ENCODE measurements around the gene WFS1. TPM values are rescaled to one million over a fixed set of nuclear protein-coding genes. Genes with fewer than 3 reads are reported as not detected.

Gene WFS1
- polyA plus RNA-seq, 5 donors, result 28.7 to 44.5 (median 38.5) TPM

DNA sequence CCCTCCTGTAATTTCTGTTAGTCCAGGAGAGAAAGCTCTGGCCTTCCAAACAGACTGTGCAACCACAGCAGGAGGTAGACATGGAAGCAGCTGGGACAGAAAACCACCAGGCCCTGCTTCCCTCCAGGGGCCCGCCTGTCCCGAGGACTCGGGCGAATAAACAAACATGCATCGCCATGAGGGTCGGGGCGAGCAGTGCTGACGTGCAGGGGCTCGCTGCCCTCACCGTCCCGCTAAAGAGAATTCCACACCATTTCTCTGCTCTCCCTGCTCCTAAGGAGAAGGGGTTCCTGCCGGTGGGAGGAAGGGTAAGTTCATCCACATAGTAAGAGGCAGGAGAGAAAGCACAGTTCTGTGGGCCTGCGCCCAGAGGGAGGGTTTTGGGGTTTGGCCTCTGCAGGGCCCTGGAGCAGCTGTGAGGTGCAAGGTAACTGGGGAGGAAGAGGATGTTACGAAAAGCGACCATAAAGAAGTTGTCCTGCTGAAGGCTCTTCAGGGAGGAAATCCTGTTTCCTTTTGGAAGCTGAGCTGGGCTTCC is 54.9 kb downstream of the WFS1 start:
- no peak for DNase-seq

DNA sequence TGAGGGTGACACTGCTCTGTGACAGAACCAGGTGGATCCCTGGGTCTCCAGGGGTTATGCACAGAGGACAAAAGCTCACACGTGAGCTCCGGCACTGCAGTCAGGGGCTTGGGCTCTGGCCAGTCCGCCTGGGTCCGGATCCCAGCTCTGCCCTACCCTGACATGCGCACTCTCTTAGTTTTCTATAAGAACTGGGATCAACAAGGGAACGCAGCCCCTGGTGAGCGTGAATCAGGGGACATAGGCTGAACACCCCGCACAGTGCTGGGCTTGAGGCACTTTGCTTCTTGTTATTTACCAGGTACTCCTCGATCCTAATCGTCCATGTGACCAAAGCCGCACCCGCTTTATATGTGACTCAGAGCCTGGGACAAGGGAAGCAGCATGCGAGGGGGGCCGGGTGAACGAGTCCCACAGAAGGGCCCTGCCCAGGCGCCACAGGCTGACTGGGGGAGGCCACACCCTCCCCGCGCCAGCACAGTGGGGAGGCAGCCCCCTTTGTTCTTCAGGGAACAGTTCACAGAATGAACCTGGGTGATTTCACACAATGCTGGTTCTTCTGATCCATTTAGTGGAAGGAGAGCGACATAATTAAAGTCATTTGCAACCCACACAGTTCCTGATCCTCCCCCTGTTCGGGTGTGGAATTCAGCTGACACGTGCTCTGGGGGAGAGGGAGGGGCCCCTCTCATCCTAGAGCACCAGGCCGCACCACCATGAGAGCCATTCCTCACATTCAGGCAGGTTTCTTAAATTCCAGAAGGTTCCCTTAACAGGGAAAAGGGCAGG is 55.5 kb downstream of the WFS1 start:
- peak in 1 of 2 donors; percentile 27 for DNase-seq

DNA sequence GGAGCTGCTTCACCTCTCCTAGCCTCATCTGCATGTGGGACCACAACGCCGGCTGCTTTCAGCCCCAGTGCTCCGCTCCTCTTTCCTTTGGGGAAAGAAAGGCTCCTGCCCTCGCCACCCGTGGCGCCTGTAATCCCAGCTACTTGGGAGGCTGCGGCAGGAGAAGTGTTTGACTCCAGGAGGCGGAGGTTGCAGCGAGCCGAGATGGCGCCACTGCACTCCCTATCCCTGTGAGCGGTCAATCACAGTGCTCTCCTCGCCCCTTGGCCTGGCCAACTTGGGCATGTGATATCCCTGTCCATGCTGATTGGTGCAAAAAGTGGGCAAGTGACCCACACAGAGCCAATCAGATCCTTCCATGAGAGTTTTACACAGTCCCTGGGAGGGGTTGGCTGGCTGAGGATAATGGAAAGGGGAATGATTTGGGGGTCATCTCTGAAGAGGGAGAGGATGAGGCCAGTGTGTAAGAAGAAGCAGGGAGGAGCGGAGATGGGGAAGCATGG is 56.2 kb downstream of the WFS1 start:
- no peak for DNase-seq

DNA sequence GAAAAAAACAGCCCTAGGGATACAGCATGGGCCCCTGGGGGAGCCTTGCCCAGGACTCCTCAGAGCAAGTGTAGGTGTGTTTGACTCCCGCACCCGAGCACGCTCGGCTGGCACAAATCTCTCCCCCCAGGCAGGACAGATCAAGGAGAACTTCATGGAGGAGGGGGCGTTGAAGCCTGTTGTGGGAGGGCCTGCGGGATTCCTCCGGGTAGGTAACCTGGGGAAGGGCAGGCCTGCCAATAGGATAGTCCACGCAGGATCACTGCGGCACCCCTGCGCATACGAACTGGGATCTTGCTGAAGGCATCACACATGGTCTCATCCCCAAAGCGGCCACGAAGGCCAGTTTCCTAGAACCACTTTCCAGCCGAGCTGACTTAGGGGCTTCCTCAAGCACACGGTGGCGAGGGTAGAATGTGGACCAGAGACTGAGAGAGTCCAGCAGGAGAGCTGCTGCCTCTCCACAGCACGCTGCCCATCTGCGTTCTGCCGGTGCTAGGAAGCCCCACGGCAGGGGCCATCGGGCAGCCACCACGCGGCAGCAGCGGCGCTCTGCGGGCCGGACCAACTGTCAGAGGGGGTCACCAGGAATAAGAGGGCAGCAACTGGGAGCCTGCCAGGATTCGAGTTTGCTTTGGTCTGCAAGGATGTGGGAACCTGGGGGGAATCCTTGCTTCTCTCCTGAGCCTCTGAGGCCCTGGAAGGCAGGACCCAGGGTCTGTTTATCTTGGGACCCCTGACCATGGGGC is 56.8 kb downstream of the WFS1 start:
- no peak for DNase-seq

DNA sequence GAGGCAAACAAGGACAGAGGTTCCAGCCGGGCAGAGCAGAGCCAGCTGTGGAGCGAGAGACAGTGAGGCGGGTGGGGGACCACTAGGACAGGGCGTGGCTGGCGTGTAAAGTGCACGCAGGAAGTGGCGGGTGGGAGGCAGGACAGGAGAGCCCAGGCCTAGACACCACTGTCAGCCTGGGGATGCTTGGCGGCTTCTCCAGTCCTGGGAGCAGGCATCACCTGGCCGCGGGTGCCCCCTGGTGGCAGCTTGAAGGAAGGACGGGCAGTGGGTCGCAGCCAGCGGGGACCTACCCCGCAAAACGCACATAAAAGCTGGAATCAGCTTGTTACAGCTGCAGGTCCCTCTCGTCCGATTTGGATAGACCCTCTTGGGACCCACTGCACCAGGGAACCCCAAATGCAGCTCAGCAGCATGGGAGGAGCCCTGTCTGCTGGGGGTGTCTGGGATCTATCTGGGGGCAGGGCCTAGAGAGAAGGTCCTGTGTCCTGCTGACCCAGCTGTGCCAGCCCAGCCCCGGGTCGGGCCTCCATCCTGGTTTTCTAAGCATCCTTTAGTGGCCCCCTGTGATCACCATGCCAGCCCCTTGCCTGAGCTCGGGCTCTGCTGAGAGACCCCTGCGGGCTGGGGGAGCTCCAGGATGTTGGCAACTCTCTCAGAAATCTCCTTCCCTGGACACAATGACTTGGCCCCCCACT is 57.7 kb downstream of the WFS1 start:
- DNase-seq, result peak; percentile 67 to 76

DNA sequence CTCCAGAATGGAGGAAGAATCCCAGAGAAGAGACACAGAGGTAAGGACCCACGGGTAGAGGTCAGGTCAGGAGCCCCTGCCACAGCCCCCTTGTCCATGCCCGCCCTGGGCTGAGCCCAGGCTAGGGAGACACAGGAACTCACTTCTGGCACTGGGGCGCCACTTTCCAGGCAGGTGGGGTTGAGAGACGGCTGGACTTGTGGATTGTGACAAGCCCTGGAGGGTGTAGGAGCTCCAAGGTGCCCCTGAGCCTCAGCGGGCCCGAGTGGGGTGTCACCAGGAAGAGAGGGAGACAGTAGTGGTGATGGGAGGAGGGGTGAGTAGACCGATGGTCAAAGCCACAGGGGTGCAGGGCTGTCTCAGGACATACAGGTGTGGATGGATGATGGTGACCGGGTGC is 58.9 kb downstream of the WFS1 start:
- DNase-seq, result no peak

DNA sequence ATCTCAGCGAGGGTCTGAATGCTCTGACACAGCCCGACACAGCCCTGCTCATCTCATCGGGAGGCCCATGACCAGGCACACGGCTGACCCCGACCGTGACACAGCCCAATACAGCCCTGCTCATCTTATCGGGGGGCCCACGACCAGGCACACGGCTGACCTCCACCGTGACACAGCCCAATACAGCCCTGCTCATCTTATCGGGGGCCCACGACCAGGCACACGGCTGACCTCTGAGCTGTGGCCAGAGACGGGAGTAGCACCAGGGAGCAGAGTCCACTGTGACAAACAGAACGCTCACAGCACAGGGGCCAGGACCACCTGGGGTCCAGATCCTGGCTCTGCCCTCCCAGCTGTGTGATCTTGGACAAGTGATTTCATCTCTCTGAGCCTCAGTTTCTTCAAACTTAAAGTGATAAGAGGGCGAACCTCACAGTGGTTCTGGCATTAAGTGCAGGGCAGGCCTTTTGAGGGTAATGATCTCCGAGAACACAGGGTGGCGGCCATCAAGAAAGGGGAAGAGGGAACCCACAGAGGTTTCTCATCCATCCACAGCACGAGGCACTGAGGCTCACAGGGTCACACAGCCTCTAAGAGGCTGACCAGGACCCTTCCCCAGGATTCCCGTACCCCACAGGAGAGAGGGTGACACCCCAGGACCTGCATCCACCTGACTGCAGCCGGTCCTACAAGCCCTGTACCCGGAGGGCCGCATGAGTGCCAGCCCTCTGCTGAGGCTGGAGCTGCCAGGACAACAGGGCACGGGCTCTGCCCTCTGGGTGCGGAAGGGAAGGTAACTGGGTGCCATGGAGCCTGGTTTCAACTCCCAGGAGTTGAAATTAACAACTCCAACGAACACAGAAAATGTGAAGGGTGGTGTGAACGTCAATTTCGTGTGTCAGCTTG is 60.1 kb downstream of the WFS1 start:
- no peak for DNase-seq

DNA sequence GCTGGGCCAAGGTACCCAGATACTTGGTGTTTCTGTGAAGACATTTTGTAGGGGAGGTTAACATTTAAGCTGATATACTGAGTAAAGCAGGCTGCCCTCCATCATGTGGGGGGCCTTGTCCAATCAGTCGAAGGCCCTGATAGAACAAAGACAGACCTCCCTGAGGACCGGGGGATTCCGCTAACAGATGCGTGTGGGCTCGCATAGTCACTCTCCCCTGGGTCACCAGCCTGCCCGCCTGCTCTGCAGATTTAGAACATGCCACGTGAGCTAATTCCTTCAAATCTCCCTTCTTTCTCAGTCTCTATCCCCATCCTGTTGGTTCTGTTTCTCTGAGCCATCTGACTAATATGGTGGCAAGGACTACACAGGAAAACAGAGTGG is 60.7 kb downstream of the WFS1 start:
- DNase-seq, result no peak

DNA sequence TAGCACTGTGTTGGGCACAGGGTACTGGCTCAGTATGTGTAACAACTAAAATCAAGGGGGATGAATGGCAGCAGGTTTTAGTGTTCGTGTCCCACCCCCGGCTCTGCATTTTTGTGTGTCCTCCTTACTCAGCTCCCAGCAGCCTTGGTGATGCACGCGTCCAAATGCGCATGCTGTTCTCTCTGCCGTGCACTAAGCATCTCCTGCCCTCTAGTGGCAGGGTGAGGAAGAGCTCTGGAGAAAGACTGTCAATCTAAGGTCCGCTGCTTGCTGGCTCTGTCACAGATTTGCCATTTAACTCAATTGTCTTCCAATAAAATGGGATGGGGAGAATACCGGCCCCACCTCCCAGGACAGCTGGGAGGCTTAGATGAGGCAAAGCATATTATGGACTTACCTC is 61.4 kb downstream of the WFS1 start:
- no peak for DNase-seq

DNA sequence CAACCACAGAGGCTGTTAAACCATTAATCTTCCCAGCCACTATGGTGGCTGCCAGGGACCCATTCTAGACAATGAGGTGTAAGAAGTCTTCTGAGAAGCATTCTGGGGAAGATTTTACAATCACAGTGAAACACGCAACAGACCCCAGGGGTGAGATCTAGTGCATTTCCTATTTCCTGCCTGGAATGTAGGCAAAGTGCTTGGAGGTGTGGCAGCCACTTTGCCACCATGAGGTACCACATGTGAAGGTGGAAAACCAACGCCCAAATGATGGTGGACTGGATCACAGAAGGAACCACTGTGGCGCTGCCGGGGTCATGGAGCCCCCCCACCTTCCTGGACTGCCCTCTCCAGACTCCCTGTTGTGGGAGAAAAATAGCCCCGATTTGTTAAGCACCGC is 61.8 kb downstream of the WFS1 start:
- DNase-seq, result no peak

DNA sequence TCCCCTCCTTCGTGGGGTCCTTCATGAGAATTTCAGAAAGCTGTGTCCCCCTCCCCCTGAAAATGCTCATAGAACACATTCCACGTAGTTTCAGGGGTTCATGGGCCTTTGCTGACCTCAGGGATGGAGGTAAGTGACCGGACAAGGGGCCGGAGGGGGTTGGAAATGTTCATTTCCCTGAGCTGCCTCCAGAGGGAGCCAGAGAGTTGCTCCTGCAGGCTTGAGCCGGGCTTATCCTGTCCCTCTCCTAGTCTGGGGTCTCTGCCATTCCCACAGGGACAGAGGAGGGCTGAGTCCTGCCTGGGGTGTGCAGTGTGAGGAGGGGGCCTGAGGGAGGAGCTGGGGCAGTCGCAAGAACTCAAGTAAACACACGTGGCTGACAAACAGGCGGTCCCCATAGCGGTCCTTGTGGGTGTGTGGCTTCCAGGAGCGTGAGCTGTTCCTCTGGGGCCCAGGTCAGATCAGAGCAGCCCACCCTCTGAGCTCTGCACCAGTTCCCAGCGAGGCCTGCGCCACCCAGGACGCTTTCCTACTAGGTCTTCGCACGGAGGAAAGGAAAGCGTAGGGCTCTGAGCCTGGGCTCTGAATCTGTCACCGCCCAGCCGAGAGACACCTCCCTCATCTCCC is 62.5 kb downstream of the WFS1 start:
- no peak for DNase-seq

DNA sequence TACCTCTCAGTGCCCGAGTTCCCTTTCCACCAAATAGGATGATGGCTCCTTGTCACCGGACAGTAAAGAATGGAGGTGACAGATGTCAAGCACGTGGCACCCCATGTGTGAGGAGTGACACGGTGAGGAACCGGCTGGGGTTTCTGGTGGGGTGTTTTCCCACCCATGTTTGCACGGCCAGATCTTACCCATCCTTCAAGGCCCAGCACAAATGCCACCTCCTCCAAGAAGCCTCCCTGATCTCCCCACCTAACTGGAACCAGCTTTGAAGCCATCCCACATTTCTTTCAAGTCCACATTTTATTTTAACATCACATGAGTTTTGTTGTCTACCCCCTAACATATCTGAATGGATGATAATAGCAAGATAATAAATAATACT is 63.0 kb downstream of the WFS1 start:
- DNase-seq, result no peak

DNA sequence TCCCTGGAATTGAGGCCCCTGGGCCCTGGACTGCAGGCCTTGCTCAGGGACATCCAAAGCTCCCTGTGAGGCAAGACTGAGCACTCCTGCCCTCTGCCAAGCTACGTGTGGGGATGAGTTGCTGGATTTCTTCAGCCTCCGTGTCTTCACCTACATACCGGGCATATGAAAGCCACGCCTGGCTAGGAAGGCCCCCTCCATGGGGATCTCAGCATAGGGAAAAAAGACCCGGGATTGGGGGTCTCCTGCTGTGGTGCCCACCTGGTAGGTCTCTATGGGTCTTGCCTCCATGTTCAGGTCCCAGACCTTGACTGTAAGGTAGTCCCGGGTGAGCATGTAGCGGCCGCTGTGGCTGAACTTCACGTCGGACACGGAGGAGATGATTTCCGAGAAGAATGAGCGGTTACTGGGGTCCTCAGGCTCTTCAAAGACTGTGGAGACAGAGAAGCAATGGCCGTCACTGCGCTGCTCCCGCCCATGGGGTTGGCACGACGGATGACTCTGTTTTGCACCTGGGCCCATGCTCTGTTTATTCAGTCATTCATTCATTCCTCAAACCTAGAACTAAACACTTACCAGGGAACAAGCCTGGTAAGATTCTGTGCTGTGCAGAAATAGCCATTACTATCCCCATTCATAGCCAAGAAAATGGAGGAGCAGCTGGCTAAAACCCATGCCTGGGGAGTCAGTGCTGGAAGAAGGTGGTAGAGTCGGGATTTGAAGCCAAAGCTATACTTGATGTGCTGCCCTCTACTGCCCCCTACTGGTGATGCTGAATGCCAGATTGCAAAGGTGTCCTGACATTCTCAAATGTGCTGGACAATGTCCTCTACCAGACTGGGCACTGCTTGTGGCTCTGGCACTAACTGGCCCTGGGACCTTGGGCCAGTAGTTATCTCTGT is 63.9 kb downstream of the WFS1 start:
- no peak for DNase-seq

DNA sequence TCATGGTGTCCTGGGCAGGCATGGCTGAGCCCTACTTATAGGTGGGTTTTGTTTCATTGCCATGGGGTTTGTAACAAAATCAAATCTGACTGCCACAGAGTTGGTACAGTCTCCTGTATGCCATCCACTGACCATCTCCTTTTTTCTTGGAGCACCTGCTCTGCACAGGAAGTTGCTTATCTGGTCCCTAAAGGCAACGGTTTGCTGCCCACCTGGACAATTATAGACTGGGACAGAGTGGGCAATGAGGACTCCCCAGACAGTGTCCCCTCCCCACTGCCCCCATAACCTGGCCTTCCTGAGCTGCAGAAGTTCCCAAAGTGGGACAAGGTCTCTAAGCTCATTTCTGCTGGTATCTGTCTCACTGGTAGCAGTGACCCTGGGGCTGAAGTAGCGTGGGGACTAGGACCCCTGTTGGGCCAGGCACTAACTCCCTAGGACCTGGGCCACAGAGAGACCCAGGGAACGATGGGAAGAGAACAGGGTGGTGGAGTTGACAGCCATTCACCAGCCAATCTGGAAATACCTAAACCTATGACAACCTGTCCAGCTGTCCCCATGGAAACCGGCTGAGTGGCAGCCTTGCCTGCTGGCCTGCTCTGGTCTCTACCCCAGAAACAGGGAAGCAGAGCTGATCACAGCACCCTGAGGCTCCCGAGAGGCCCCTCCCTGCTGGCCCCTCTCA is 64.7 kb downstream of the WFS1 start:
- DNase-seq, result no peak

DNA sequence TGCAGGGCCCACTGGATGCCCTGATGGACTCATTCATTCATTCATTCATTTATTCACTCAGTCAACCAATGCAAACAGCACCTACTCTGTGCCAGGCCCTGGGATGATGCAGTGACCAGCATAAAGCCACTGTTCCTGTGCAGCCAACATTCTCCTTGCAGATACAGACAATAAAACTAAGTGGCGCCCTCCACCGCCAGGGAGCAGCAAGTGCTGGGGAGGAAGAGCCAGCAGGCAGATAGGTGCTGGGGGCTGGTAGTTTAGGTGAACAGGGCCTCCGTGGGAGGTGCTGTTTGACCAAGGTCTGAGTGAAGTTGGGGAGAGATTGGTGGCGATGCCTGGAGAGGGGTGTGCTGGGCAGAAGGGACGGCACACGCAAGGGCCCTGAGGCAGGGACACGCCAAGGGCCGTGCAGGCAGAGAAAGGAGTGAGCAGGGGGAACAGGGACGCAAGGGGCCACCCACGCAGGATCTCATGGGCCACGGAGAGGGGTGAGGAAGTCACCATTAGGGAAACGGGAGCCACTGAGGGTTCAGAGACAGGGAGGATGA is 65.5 kb downstream of the WFS1 start:
- no peak for DNase-seq

DNA sequence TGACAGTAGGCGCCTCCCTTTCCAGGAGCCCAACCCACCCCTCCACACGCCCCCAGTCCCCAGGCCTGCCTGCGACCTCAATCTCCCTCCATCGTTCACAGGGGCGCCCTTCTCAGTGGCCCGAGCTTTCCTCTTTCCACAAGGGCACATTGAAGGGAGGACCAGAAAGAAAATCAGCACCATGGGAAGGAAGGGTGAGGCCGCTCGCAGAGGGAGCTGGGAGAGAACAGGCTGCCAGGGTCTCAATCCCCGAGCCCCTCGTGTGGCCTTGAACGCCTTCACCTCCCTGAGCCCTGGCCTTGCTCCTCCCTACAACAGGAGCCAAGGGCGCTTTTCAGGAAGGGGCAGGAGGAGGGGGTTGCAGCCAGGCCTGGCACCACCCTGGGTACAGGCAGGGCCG is 66.5 kb downstream of the WFS1 start:
- no peak for DNase-seq

DNA sequence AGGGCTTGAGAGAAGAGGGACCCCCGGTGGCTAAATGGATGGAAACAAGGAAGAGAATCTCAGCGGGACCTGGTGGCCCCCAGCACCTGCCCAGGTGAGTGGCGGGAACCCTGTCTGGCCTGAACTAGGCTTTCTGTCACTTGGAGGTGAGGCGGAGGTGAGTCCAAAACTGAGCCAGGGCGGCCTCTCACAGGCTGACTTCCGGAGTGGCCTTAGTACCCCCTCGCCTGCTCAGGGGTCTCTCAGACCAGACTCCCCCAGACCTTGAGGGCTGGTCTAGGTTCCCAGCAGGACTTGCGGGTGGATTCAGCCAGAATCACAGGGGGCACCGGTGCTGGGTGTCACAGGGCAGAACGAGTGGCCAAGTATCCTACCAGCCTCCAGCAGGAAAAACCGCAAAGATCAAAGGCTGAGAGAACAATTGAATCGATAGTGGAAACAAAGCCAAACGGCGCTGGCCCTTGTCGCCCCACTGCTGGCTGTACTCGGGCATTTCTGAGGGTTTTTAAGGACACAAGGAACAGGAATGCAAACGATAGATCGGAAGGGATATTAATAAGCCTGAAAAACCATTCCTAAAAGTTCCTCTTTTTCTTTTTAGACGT is 67.8 kb downstream of the WFS1 start:
- DNase-seq, result no peak
